GM19043 (cell line): ENCODE data around the gene PNMA8B.
"Not testable (repeated sequence)": the region's sequence is repeated elsewhere in the genome, so short reads cannot be mapped to it uniquely, and the experiment has no call there.

Experiments
- ATAC-seq: cut with Tn5 transposase; IDR thresholded peaks from one replicate; pipeline ENCODE4 v1.9.1; 2021; ENCODE audit warnings: low read depth; ENCODE audit not compliant: unreplicated experiment

Gene PNMA8B

DNA sequence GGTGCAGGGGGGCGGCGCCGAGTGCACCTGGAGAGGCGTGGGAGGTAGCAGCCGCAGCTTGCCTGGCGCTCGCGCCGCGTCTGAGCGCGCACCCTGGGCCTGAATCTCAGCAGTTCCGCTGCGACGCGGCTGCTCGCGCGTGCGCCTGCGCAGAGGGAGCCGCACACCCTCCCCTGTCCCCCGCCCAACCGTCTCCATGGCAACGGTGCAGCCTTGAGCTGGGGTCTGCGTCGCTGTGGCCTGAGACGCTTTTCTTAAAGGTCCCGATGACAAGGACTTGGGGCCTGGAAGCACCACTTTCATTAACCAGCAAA is at the start of gene PNMA8B:
PNMA8B (minus strand) TSS at position 82 of the 314 bp plus-strand sequence. CDS start 402 bp downstream, outside the sequence.
- ATAC-seq = no peak

DNA sequence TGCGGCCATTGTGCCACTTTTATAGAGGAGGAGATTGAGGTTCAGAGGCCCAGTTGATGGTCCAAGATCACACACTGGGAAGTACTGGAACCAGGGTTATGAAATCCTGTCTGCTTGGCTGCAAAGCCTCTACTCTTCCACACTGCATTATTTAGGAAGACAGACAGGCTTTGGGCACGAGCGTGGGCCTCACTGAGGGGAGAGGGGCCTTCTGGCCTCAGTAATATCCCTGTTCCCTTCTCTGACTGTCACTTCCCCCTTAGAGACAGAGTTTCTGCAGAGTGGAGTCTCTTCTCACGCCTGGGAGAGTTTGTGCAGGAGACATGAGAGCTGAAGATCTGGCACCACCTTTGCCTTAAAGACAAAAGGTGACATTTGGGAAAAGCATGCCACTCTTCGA is 49.0 kb upstream of the PNMA8B start:
- ATAC-seq = no peak

DNA sequence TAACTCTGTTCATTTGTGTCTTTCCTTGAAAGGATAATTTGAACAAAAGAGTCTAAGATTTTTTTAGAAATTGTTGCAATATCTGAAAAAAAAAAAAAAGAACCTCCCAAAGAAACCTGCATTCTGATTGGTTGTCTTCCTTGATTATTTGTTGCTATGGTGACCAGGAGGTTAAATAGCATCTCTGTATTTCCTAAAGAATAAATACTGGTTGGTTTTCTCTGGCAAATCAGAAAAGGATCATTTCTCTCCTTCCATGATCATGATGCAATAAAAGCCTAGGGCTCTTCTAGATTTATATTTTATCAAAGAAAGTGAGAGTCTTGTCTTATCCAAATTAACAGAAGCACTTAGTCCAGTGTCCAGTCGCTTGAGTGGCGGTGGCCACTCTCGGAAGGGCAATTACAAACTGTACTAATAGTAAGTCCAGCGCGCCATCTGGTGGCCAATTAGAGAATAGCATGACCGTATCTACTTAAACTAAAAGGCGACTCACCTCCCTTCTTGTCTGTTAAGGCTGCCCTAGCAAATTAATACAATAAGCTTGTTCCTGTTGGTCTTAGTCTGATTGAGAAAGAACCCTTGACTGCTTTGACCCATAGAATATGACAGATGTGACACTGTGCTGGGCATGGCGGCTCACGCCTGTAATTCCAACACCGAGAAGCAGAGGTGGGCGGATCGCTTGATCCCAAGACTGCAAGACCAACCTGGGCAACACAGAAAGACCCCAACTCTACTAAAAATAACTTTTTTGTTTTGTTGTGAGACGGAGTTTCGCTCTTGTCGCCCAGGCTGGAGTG is 47.0 kb upstream of the PNMA8B start:
- ATAC-seq = no peak

DNA sequence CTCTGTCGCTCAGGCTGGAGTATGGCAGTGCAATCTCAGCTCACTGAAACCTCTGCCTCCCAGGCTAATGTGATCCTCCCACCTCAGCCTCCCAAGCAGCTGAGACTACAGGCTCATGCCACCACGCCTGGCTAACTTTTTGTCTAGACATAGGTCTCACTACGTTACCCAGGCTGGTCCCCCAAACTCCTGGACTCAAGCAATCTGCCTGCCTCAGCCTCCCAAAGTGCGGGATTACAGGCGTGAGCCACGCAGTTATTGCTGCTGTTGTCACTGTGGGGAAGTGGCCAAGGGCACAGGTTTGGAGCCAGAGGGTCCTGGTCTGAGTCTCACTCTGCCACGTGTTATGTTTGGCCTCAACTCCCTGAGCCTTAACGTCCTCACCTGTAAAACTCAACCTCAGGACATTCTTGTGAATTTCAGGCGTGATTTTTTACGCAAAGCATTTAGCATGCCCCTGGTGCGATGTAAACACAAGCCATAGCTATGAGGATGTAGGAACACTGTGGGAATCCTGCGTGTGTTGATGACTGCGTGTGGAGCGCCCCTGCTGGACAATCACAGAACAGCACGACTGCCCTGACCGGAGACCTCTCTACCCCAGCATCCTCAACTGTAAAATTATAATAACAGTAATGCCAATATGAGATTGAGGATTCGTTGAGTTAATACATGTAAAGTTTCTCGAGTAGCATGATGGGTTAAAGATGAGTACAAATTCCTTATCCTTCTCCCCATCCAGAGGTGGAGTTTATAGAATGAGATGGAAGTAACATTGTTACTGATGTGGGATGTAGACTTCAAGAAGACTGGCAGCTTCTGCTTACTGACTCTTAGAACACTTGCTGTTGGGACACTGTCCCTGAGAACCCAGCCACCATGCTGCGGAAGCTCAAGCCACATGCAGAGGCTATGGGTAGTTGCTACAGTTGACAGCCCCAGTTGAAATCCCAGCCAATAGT is 41.8 kb upstream of the PNMA8B start:
- ATAC-seq = no peak

- ATAC-seq = no peak
Measured at GRCh38 chr19:46536391-46536790, 40.7 kb upstream of the PNMA8B start.

GRCh38 chr19:46533621-46534081 is 38.0 kb upstream of the PNMA8B start:
- ATAC-seq = no peak

DNA sequence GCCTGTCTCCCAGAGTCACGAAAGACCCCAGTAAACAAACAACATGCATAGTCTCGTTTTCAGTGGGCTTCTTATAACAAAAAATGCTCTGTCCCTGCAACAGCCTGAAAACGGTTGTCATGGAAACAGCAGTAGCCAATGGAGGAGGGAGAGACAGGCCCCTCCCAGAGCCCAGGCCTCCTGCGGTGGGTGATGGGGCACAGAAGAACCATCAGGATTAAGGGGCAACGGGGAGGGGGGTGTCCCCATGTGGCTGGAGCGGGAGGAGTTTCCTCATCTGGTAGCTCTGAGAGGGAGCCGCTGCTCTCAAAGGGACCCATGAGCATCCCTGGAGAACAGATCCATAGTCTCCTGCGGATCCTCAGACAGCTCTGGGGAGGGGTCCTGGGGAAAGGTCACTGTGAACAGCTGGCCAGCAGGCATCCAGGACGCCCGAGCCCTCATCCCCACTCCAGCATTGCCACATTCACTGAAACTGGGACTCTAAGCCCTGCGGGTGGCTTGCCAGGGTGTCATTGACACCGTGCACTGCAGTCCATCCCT is 37.5 kb upstream of the PNMA8B start:
- ATAC-seq = no peak

DNA sequence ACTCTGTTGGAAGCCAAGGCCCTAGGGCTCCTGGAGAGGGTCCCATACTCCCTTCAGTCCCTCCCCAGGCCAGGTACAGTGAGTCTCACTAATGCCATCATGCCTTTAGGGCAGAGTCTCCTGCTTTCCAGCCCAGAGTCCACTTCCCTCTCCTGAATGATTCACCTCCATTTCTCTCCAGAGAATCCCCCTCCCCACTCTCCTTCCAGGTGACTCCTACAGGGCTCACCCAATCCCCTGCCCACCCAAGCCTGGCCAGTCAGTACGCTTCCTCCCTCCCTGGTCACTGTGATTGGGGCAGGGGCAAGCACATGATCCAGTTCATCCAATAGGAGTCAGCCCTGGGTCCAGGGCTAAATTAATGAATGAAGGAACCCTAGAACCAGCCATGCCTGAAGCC is 35.0 kb upstream of the PNMA8B start:
- no peak for ATAC-seq

DNA sequence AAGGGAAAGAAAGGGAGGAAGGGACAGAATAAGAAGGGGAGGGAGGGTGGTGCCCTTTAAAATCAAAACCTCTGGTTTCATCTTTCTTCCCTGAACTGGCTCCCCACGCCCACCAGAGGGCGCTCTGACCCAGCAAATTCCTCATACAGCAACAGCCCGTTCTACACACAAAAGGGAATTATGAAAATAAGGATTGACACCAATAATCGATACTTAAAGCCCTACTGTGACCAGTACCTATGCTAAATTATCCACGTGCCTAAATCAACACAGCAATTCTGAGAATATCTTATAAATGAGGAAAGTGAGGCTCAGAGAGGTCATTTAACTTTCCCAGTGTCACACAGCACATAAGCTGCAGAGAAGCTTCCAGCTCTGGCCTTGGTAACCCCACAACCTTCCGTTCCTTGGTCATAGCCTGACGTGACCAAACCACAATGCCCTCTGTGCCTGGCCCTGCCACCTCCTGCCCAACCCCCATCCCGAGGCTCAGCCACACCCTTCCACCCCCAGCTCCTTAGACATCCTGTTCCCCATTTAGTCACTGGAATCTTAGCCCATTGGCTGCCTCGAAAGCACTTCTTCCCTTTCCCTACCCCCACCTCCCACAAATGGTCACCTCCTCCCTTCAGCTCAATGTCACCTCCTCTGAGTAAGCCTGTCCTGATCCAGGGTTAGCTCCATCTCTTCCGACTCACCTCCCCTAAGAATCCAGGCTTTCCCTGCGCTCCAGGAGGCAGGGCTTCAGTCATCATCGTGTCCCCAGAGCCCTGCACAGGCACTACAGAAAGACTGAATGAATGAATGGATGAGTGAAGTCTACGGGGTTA is 34.2 kb upstream of the PNMA8B start:
- ATAC-seq = no peak

DNA sequence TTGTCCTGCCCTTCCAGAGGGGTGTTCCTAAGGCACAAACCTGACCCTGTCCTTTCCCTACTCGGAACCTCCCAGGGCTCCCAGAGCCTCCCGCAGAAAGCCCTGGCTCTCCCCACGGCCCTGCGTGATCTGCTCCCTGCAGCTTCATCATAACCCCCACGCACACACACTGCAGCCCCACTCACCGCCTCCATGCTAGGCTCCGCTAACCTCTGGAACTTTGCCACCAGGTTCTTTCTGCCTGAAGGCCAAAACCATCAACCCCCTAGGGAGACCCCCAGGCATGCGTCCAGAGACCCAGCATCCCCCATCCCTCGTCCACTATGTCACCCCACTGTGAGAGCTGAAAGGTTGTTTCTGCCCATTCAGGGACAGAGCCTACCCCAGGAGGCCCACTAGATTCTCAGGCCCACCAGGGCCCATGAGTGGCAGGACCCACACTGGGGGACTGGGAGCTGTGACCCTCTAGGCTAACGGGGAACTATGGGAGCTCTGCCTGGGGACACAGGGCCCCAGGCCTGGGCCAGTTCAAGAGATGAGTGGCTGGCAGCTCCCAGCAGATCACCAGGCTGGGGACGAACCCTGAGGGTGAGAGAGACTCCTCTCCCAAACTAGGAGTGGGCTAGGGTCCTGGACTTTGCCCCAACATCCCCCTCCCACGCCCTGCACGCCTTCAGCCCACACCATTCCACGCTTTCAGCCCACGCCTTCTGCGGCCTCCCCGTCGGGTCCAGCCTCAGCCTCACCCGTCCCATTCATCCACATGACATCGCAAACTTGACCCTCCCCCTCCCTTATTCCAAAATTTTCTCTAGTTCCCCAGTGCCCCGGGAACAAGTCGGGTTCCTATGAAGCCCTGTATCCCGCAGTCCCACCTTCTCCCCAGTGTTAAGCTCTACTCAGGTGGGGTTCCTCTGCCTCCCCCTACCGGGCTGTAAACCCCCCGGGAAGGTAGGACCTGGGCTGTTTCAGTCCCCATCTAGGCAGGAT is 33.2 kb upstream of the PNMA8B start:
- no peak for ATAC-seq

DNA sequence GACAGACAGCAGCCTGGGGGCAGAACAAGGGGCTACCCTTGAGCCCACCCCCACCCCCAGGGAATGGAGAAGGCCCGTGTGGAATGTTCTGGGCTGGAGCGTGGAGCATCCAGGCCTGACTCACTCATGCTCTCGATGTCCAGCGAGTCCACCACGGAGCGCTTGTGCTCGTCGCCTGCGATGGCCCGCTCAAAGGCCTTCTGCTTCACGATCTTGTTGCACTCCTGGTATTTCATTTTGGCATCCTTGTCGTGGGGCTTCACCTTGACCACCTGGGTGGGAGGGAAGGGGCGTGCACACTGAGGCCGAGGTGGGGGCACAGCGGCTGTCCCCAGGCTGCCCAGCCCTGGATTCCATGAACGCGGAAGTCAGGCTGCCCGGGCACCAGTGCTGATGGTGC is 31.1 kb upstream of the PNMA8B start:
- not testable (repeated sequence) for ATAC-seq

DNA sequence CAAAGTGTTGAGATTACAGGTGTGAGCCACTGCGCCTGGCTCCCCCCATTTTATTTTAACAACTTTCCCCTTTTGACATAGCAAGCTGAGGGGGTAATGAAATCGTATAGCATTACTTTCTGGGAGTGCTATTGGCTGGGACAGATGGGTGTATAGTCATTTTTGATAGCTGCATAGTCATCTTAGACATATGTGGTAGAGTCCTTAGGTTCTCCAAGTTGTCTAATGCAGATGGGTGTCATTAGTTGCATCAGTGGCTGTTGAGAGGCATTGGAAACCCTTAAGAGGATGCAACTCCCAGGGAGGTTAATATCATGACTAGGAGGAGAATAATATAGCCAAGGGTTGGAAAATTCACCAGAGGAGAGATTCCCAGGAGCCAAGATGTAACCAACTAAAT is 28.6 kb upstream of the PNMA8B start:
- no peak for ATAC-seq

DNA sequence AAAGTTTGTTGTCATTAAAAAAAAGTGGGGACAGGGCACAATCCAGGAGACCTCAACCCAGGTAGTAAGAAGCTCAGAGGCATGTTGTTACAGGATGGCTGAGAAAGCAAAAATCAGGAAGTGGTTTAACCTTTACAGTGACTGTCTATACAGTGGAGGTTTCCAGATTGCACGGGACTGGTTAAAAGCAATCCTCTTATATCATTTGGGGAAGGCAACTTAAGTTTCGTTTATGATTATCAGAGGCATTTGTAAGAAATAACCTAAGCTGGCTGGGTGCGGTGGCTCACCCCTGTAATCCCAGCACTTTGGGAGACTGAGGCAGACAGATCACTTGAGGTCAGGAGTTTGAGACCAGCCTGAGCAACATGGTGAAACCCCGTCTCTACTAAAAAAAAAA is 27.3 kb upstream of the PNMA8B start:
- ATAC-seq = not testable (repeated sequence)

DNA sequence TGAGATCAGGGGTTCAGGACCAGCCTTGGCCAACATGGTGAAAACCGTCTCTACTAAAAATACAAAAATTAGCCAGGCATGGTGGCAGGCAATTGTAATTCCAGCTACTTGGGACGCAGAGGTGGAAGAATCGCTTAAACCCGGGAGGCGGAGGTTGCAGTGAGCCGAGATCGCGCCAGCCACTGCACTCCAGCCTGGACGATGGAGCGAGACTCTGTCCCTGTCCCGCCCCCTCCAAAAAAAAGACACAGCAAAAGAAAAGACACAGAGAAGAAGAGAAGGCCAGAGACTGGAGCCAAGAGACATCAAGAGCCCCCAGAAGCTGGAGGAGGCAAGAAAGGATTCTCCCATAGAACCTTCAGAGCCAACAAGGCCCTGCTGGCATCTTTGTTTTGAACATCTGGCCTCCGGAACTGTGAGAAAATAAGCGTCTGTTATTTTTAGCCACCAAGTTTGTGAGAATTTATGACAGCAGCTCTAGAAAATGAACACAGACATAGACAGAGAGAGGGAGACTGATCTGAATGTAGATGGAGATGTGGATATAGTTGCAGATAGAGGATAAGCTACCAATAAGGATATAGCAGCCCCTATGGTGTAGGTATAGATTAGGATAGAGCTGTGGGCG is 25.7 kb upstream of the PNMA8B start:
- no peak for ATAC-seq

- ATAC-seq = no peak
Measured at GRCh38 chr19:46520616-46521015, 24.9 kb upstream of the PNMA8B start.

DNA sequence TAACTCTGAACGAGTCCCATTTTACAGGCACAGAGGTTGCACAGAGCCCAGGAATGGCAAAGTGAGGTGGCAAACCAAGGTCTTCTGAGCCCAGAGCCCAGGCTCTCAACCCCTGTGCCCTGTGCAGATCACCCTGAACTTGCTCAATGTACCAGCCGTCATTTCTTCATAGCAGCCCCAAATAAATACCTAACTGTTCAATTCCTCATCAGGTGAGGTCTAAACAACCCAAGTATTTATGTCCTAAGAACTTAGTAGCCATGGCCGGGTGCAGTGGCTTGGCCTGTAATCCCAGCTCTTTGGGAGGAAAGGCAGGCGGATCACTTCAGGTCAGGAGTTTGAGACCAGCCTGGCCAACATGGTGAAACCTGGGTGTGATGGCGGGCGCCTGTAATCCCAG is 21.8 kb upstream of the PNMA8B start:
- no peak for ATAC-seq

DNA sequence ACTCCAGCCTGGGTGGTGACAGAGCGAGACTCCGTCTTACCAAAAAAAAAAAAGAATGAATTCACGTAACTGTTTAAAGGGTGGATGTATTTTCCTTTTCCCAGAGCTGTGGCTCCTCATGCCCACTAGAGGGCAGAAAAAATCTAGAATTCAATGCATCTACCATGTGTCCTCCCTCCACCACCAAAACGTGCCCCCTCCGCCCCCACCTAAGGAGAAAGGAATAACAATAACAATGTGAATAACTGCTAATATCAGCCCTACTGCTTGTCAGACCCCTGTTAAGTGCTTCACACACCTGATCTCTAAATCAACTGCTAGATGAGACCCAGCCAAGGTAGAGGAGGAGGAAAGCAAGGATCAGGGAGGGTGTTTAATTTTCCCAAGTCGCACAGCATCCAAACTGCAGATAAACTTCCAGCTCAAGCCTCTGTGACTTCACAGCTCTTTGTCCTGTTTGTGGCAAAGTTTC is 20.2 kb upstream of the PNMA8B start:
- no peak for ATAC-seq

GRCh38 chr19:46515290-46515609 is 19.6 kb upstream of the PNMA8B start:
- no peak for ATAC-seq
